ENCODE measurements around the gene CNIH1.
"Not testable (repeated sequence)": the region's sequence is repeated elsewhere in the genome, so short reads cannot be mapped to it uniquely, and the experiment has no call there.

The CNIH1 gene

DNA sequence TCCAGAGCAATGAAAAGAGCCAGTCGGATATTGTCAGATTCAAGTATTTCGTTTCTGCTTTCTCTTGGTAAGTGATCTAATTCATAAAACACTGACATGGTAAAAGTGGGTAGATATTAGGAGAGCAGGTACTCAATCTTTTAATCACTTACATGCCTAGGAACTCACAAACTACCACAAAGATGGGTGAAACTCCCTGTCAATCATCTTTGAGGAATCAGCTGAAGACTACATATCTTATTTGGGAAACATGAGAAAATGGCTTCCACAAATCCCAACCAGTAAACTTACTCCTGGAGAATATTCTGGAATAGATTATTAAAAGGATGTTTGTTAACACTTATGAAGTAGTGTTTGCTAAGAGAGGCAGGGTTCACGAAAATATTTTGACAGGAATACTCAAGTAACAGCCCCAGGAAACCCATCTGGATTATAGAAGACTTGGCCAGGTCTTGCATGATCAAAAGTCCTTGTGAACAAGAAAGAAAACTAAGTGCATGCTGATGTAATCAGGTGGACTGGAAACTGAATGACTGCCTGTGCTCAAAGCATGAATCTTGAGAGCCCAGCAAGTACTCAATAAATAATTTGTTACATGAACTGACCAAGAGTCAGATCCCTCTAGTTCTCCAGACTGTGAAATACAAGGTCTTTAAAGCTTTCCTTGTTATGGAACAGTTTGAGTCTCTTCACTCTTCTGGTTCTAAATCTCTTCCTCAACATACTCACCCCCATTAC is 15.5 kb downstream of the CNIH1 start:
- no peak for DNase-seq

DNA sequence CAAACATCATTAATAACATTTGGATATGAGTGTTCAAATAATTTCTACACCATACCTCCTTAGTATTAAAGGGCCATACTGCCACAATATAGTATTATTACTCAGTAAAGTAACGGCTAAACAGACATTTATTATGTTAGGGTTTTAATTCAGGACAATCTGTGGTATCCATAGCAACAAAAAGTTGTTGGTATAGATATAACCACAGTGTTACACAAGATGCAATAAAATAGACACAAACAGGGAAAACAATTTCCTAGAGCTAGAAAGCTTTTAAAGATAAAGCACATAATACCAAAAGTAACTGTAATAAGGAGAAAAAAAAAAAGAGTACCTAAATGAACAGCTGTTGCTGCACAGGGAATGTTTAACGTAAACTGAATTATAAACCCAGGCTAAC is 16.1 kb downstream of the CNIH1 start:
- DNase-seq, result no peak

DNA sequence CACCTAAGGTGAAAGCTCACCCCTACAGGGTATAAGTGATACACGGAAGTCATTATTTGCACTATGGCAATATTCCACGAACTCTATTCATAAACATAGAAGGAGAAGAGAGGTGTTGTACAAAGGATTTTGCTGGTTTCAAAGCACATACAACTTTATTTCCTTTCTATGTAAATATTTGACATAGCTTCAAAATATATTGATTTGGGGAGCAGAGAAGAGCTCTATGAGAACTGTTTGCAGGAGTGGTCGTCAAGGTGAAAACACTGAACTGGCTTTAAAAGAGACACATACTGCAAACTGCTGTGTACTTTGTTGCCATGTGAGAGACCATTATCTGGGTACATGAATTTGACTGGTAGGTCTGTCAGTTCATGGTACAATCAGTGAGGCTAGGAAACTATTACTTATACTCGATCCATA is 16.7 kb downstream of the CNIH1 start:
- no peak for DNase-seq

DNA sequence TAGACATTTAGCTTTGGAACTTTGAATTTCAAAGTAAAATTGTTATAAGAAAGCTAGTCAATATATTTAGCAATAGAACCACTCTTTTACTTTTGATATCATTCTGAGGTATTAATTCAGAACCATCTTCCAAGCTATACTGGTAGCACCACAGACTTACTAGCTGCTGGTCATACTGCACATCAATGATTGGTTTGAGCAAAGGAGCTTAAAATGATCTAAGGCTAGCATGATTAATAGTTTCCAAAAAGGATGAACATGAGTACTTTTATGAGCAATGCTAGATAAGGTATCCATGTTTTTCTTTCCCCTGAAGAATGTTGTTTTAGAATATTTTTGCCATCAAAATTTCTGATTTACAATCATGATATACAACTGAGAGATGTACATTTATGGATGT is 17.2 kb downstream of the CNIH1 start:
- DNase-seq, result no peak

DNA sequence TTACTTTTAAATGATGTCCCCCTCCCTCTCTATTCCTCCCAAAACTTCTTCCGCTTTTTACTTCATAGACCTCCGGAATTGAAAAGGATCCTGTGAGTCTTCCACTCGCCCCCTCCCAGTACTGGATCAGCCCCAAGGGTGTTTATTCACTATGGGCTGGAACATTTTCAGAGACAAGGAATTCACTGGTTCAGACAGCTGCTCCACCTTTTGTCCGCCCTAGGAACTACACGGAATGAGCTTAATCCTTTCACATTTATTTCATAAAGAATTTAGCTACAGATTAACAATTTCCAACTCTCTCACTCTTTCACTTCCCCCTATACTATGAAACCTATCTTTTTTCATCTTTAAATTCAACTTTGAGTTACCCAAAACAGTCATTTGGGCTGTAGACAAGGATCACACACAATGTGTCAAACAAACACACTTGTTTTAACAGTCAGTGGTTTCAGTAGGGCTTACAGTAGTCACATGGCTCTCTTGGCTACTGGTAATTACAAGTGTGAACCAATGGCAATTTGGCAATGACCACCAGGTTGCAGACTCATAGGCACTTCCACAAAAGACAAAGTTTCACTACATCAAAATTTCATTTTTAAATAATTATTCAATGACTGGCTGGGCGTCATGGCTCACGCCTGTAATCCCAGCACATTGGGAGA is 20.6 kb downstream of the CNIH1 start:
- DNase-seq, result peak; percentile 9

DNA sequence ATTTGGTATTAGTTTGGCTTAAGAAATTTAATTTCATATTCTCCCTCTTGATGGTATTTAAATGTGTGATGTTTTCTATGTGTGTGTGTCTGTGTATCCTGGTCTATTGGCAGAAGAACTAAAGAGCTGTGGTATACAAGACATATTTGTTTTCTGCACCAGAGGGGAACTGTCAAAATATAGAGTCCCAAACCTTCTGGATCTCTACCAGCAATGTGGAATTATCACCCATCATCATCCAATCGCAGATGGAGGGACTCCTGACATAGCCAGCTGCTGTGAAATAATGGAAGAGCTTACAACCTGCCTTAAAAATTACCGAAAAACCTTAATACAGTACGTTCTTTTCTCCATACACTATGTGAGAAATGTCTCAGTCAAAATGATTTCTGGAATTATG is 29.8 kb downstream of the CNIH1 start:
- DNase-seq, result no peak

DNA sequence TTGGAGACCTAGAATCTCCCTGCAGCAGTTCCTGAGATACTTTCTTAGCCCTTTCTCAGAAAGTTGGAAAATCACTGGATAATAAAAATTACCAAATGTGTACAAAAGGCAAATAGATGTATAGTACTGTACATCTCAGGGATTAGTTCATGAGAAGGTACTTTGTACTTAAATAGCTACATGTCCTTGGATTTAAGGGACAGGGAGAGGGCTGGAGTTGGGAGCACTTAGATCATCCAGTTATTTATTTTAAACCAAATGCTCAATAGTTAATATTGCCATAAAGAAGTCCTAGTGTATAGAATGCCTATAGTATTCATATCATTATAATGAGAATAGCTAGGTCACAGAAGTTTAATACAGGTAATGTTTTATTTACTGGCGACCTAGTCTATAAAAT is 31.0 kb downstream of the CNIH1 start:
- no peak for DNase-seq

DNA sequence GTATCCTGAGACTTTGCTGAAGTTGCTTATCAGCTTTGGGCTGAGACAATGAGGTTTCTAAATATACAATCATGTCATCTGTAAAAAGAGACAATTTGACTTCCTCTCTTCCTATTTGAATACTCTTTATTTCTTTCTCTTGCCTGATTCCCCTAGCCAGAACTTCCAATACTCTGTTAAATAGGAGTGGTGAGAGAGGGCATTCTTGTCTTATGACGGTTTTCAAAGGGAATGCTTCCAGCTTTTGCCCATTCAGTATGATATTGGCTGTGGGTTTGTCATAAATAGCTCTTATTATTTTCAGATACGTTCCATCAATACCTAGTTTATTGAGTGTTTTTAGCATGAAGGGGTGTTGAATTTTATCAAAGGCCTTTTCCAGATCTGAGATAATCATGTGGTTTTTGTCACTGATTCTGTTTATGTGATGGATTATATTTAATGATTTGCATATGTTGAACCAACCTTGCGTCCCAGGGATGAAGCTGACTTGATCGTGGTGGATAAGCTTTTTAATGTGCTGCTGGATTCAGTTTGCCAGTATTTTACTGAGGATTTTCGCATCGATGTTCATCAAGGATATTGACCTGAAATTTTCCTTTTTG is 37.7 kb downstream of the CNIH1 start:
- DNase-seq, result not testable (repeated sequence)

DNA sequence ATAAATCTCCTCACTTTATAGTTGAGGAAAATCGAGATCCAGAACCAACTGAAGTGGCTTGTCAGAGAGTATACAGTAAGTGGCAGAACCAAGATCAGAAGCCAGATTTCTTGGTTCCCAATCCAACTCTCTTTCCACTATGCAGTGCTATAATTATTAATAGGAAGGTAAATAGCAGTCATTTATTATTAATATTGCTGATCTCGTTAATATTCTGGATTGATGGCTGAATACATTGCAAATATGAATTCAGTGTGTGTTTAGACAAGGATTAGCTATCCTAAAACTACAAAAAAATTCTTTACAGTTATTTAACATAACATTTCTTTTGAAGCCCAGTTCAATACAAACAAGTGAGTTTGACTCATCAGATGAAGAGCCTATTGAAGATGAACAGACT is 41.6 kb downstream of the CNIH1 start:
- no peak for DNase-seq

DNA sequence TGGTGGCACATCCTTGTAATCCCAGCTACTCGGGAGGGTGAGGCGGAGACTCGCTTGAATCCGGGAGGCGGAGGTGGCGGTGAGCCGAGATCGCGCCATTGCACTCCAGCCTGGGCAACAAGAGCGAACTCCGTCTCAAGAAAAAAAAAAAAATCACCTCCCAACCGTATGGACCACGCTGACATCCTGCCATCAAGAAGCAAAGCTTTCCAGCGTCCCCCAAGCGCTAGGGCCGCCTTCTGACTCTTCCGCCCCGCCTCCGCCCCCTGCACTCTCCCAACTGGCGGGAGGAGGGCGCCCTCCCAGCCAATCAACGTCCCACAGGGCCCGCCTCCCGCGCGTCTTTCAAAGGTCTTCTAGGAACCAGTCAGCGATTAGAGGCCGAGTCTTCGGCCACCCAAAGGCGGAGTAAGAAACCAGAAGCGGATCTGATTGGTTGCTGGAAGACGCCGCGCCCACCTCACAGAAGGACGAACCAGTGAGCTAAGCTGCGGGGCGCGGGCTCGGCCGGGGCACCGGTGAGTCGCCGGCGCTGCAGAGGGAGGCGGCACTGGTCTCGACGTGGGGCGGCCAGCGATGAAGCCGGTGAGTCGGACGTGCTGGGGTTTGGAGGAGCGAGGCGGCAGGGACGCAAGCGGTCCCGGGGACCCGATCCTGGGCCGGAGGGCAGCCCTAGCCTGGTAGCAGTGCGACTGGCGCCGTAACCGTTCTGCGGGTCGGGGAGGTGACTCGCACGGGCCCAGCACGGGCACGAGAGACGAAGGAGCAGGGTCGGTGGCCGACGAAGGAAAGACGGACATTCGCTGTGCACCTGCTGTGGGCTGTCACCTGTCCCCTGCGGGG is 44.5 kb downstream of the CNIH1 start, which contains the start of gene CDKN3:
Gene CDKN3, plus strand, starts transcription at position 515 of the 843 bp plus-strand sequence. Its CDS starts 62 bp downstream, at position 577.
- peak; percentile 97 for DNase-seq

DNA sequence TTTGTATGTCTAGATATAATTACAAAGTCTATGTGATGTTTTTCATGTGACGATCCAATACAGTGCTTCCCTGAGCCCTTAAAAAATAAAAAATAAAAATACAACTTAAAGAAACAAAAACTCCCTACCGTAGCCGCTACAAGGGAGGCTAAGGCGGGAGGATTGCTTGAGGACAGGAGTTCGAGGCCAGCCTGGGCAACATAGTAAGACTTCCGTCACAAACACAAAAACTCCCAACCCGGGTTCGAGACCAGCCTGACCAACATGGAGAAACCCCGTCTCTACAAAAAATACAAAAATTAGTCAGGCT is 45.0 kb downstream of the CNIH1 start:
- DNase-seq, result no peak

DNA sequence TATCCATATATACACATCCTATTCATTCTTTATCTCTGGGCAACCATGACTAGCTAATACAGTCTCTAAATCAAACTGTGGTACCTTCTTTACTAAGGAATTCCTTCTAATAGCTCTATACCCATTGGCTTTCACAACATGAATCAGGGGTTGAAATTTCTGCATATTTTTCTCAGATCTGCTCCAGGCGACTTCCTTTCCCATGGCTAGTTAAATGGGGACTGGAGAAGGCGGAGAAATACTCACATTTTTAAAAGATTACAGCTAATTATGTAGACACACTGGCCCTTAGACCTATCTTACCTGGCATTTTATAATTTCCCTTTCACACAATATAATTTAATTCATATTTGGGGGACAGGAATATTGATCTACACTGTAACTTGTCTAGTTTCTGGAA is 45.5 kb downstream of the CNIH1 start:
- no peak for DNase-seq

DNA sequence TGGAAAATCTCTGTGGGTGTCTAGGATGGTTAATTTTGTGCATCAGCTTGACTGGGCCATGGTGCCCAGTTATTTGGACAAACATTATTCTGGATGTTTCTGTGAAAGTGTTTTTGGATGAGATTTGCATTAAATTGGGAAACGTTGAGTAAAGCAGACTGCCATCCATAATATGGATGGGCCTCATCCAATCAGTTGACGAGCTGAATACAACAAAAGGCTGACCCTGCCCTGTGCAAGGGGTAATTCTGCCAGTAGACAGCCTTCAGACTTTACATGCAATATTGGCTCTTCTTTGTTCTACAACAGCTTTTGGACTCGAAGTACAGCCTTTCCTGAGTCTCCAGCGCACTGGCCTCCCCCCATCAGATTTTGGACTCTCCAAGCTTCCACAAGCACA is 45.9 kb downstream of the CNIH1 start:
- no peak for DNase-seq

DNA sequence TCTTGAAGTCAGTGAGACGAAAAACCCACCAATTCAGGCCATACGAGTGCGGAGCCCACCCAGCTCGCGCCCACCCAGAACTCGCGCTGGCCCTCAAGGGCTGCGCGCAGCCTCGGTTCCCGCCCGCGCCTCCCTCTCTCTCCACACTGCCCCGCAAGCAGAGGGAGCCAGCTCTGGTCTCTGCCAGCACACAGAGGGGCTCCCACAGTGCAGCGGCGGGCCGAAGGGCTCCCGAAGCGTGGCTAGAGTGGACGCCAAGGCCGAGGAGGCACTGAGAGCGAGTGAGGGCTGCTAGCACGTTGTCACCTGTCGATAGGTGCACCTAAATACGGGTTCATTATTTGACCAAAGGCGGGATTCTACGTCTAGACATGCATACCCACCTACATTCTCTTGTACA is 46.6 kb downstream of the CNIH1 start:
- DNase-seq, result no peak

DNA sequence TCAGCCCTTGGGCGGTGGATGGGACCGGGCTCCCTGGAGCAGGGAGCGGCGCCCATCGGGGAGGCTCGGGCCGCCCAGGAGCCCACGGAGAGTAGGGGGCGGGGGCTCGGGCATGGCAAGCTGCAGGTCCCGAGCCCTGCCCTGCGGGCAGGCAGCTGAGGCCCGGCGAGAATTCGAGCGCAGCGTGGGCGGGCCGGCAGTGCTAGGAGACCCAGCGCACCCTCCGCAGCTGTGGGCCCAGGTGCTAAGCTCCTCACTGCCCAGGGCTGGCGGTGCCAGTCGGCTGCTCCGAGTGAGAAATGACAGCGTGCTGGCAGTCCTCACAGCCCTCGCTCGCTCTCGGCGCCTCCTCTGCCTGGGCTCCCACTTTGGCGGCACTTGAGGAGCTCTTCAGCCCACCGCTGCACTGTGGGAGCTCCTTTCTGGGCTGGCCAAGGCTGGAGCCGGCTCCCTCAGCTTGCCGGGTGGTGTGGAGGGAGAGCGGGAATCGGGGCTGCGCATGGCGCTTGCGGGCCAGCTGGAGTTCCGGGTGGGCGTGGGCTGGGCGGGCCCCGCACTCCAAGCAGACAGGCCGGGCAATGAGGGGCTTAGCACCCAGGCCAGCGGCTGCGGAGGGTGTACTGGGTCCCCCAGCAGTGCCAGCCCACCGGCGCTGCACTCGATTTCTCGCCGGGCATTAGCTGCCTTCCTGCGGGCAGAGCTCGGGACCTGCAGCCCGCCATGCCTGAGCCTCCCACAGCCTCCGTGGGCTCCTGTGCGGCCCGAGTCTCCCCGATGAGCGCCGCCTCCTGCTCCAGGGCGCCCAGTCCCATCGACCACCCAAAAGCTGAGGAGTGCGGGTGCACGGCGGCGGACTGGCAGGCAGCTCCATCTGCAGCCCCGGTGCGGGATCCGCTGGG is 47.9 kb downstream of the CNIH1 start:
- DNase-seq, result not testable (repeated sequence)

DNA sequence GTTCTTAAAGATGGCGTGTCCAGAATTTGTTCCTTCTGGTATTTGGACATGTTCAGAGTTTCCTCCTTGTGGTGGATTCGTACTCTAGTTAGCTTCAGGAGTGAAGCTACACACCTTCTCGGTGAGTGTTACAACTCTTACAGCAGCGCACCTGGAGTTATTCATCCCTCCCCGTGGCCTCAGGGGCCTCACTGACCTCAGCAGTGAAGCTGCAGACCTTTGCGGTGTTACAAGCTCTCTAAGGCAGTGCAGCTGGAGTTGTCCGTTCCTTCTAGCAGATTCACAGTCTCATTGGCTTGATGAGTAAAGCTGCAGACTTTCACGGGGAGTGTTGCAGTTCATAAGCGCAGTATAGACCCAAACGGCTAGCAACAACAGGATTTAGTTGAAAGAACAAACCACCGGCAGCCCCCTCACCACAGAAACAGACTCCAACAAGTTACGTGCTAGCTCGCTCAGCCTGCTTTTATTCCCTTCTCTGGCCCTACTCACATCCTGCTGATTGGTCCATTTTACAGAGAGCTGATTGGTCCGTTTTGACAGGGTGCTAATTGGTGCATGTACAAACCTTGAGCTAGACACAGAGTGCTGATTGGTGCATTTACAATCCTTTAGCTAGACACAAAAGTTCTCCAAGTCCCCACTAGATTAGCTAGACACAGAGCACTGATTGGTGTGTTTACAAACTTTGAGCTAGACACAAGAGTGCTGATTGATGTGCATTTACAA is 48.9 kb downstream of the CNIH1 start:
- no peak for DNase-seq

DNA sequence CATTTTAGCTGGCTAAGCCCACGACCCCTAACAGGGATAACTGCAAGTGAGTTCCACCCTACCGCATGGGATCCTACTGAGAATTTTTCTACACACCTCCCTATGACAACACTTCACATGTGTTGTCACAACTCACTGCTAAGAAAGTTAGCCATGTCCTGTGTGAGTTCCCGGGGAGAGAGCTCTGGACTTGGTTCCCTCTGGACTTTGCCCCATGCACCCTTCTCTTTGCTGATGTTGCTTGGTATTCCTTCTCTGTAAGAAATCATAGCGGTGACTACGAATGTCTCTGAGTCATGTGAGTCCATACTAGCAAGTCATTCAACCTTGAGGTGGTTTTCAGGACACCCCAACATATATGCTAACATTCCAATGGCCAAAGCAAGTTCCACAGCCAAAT is 53.8 kb downstream of the CNIH1 start:
- DNase-seq, result no peak

DNA sequence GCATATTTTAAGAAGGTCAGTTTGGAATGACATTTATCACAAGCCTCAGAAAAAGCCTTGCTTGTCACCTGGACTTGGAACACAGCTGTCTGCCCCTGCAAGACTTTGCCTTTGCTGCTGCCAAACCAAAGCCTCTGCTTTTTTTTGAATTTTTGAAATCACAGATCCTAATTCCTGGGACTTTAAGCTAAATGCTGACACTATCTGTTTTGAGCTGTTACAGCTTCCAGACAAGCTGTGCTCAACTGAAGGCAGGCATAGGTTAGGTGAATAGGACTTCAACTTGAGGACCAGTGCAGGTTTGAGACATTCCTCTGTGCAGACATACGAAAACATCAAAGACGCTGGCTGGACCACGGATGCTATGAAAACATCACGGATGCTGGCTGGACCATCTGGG is 55.6 kb downstream of the CNIH1 start:
- DNase-seq, result no peak

DNA sequence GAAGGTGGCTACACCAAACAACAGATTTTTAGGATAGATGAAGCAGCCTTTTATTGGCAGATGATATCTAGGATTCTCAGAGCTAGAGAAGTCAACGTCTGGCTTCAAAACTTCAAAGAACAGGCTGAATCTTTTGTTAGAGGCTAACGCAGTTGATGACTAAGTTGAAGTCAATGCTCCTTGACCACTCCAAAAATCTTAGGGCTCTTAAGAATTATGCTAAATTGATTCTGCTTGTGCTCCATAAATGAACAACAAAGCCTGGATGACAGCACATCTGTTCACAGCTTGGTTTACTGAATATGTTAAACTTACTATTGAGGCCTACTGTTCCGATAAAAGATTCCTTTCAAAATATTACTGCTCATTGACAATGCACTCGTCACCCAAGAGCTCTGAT is 57.3 kb downstream of the CNIH1 start:
- DNase-seq, result no peak

DNA sequence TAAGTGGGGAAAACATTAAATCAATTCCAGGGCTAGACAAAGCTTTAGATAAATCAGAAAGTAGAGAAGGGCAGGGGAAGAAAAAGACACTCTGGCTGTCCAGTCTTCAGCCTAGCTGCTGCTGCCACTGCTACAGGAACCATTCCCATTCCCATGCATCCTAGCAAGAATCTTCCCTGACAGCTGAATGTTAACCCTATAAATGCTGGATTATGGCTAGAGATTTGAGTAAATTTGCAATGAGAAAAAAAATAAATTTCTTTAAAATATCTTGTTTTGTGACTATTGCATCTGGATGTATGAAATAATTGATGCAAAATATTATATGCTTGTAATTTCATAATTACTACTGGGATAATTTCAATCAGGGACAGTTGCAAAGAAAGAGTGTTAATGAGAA is 59.4 kb downstream of the CNIH1 start:
- no peak for DNase-seq

DNA sequence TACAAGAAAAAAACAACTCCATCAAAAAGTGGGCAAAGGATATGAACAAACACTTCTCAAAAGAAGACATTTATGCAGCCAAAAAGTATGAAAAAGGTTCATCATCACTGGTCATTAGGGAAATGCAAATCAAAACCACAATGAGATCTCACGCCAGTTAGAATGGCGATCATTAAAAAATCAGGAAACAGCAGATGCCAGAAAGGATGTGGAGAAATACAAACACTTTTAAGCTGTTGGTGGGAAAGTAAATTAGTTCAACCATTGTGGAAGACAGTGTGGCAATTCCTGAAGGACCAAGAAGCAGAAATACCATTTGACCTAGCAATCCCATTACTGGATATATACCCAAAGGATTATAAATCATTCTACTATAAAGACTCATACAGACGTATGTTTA is 60.6 kb downstream of the CNIH1 start:
- not testable (repeated sequence) for DNase-seq

DNA sequence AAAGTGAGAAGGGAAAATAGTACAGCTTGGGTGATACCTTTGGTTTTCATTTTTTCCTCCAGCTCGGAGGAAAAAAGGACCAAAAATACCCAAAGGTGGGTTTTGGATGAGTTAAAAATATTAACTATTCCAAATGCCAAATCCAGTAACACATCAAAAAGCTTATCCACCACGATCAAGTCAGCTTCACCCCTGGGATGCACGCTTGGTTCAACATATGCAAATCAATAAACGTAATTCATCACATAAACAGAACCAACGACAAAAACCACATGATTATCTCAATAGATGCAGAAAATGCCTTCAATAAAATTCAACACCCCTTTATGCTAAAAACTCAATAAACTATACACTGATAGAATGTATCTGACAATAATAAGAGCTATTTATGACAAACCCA is 62.3 kb downstream of the CNIH1 start:
- DNase-seq, result not testable (repeated sequence)

Measured in NCI-H1694 (cell line).